Measurements from ENCODE around the gene ADAMTSL1. TPM values are rescaled to one million over a fixed set of nuclear protein-coding genes. Genes with fewer than 3 reads are reported as not detected.

The ADAMTSL1 gene
- total and polyA plus RNA-seq, 4 donors = 0.31 to 3.4 (median 1.9) TPM

DNA sequence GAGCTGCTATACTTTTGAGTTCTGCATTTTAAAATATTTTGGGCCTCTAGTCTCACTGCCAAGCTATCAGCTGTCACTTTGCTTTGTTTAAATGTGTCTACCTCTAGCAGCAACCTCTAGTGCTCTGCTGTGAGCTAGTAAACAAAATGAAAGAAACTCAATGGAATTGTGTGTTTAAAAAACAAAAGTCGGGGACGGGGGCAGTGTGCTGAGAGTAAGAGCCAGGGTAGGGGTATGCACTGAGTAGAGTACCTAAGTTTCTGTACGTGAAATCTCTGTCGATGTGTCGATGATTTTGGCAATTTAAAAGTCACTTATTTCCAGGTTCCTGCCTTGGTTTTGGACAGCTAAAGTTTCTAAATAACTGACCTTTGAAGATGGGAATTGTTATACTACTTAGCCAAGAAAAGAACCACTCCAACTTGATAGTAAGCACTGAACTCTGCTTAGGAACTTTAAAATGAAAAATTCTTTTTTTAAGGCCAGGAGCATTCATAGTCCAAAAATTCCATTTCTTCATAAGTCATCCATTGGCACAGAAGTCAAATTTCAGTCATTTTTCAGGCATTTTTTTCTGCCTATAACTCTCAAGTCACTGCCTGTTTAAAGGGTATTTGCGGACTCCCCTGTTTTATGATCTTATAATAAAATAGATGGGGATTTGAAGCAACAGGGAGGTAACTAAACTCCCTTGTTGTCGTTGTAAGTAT is 447.6 kb downstream of the ADAMTSL1 start:
- WGBS = 81% methylated on average over 7 of the region's 7 CpGs

GRCh38 chr9:18922161-18922885 is 448.4 kb downstream of the ADAMTSL1 start:
- Histone ChIP-seq H3K9ac (ENCODE audit: low read depth in 1 of 2, low read length in 2 of 2) (no peak overlapping the region), H3K4me1 (ENCODE audit: control insufficient read depth in 4 of 4, insufficient read depth in 4 of 4, low read length in 3 of 4) (no peaks in the 10 kb centered on the region), H3K9me3 (ENCODE audit: control insufficient read depth in 4 of 4, low read length in 3 of 4) (no peaks in the 10 kb centered on the region), H3K36me3 (ENCODE audit: control insufficient read depth in 4 of 4, insufficient read depth in 3 of 4, low read depth in 1 of 4, low read length in 3 of 4) (no peaks in the 10 kb centered on the region), H3K27me3 (ENCODE audit: control insufficient read depth in 4 of 4, insufficient read depth in 4 of 4, low read length in 3 of 4) (no peaks in the 10 kb centered on the region), H3K27ac (ENCODE audit: low read depth in 1 of 2, low read length in 2 of 2) (no peak overlapping the region), H3K4me3 (ENCODE audit: low read depth in 1 of 3, low read length in 3 of 3) (no peak overlapping the region)
- no peak for TF ChIP-seq RAD21 (IDR thresholded peaks at IDR 0.05)
- no peak for TF ChIP-seq MAX (IDR thresholded peaks at IDR 0.05)
- TF ChIP-seq RXRA (IDR thresholded peaks at IDR 0.05) = no peak
- no peak for TF ChIP-seq JUND (IDR thresholded peaks at IDR 0.05)
- TF ChIP-seq FOXA2 (IDR thresholded peaks at IDR 0.05) = no peak
- no peak for TF ChIP-seq ATF3 (IDR thresholded peaks at IDR 0.05)
- no peak for TF ChIP-seq TAF1 (conservative IDR thresholded peaks at IDR 0.05)
- TF ChIP-seq NR2F2 (IDR thresholded peaks at IDR 0.05) = no peak
- no peak for DNase-seq (ENCODE audit: low spot score)
- WGBS = 85% methylated on average over 8 of the region's 8 CpGs

More for the DNA sequence above, 447.6 kb downstream of the ADAMTSL1 start:
- no peak overlapping the region for H3K27ac ChIP-seq (ENCODE audit: low read depth in 1 of 2, low read length in 2 of 2)
- no peak for DNase-seq (ENCODE audit: low spot score)
- H3K4me3 ChIP-seq (ENCODE audit: low read depth in 1 of 3, low read length in 3 of 3) = no peak overlapping the region
- H3K9me3 ChIP-seq (ENCODE audit: control insufficient read depth in 4 of 4, low read length in 3 of 4) = no peaks in the 10 kb centered on the region
- no peaks in the 10 kb centered on the region for H3K36me3 ChIP-seq (ENCODE audit: control insufficient read depth in 4 of 4, insufficient read depth in 3 of 4, low read depth in 1 of 4, low read length in 3 of 4)
- TF ChIP-seq JUND (IDR thresholded peaks at IDR 0.05) = no peak
- TF ChIP-seq RAD21 (IDR thresholded peaks at IDR 0.05) = no peak
- no peak for TF ChIP-seq ATF3 (IDR thresholded peaks at IDR 0.05)
- no peak for TF ChIP-seq FOXA2 (IDR thresholded peaks at IDR 0.05)
- no peak for TF ChIP-seq GABPA (IDR thresholded peaks at IDR 0.05 in 1 of 2, conservative IDR thresholded peaks at IDR 0.05 in 1 of 2)
- no peak for TF ChIP-seq MAX (IDR thresholded peaks at IDR 0.05)
- TF ChIP-seq, protein P1, sequence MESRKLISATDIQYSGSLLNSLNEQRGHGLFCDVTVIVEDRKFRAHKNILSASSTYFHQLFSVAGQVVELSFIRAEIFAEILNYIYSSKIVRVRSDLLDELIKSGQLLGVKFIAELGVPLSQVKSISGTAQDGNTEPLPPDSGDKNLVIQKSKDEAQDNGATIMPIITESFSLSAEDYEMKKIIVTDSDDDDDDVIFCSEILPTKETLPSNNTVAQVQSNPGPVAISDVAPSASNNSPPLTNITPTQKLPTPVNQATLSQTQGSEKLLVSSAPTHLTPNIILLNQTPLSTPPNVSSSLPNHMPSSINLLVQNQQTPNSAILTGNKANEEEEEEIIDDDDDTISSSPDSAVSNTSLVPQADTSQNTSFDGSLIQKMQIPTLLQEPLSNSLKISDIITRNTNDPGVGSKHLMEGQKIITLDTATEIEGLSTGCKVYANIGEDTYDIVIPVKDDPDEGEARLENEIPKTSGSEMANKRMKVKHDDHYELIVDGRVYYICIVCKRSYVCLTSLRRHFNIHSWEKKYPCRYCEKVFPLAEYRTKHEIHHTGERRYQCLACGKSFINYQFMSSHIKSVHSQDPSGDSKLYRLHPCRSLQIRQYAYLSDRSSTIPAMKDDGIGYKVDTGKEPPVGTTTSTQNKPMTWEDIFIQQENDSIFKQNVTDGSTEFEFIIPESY (IDR thresholded peaks at IDR 0.05) = no peak
- TF ChIP-seq FOXA1 (IDR thresholded peaks at IDR 0.05) = no peak
- TF ChIP-seq HNF4A (conservative IDR thresholded peaks at IDR 0.05) = no peak
- no peak for TF ChIP-seq SP1 (IDR thresholded peaks at IDR 0.05)
- TF ChIP-seq HNF4G (IDR thresholded peaks at IDR 0.05) = no peak
- no peak for TF ChIP-seq EGR1 (IDR thresholded peaks at IDR 0.05; ENCODE audit: low read depth in 2 of 2)
- no peak for TF ChIP-seq NR2F2 (IDR thresholded peaks at IDR 0.05)
- TF ChIP-seq, protein P2, sequence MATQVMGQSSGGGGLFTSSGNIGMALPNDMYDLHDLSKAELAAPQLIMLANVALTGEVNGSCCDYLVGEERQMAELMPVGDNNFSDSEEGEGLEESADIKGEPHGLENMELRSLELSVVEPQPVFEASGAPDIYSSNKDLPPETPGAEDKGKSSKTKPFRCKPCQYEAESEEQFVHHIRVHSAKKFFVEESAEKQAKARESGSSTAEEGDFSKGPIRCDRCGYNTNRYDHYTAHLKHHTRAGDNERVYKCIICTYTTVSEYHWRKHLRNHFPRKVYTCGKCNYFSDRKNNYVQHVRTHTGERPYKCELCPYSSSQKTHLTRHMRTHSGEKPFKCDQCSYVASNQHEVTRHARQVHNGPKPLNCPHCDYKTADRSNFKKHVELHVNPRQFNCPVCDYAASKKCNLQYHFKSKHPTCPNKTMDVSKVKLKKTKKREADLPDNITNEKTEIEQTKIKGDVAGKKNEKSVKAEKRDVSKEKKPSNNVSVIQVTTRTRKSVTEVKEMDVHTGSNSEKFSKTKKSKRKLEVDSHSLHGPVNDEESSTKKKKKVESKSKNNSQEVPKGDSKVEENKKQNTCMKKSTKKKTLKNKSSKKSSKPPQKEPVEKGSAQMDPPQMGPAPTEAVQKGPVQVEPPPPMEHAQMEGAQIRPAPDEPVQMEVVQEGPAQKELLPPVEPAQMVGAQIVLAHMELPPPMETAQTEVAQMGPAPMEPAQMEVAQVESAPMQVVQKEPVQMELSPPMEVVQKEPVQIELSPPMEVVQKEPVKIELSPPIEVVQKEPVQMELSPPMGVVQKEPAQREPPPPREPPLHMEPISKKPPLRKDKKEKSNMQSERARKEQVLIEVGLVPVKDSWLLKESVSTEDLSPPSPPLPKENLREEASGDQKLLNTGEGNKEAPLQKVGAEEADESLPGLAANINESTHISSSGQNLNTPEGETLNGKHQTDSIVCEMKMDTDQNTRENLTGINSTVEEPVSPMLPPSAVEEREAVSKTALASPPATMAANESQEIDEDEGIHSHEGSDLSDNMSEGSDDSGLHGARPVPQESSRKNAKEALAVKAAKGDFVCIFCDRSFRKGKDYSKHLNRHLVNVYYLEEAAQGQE (IDR thresholded peaks at IDR 0.05) = no peak
- TF ChIP-seq TAF1 (conservative IDR thresholded peaks at IDR 0.05) = no peak
- H3K4me1 ChIP-seq (ENCODE audit: control insufficient read depth in 4 of 4, insufficient read depth in 4 of 4, low read length in 3 of 4) = no peaks in the 10 kb centered on the region
- H3K27me3 ChIP-seq (ENCODE audit: control insufficient read depth in 4 of 4, insufficient read depth in 4 of 4, low read length in 3 of 4) = no peaks in the 10 kb centered on the region
- H3K9ac ChIP-seq (ENCODE audit: low read depth in 1 of 2, low read length in 2 of 2) = no peak overlapping the region
